Stimulated activated CD4-positive, alpha-beta T cell treated with anti-CD3 and anti-CD28 coated beads, TNF-alpha, amount 100 ng/mL, for 4 hours (primary cell): ENCODE data around the gene TNFRSF8.

Experiments
- DNase-seq, 3 experiments: peaks; one replicate each; pipeline ENCODE4 v3.0.0-alpha.2; 2020; ENCODE audit warnings: low read depth in 3 of 3

The TNFRSF8 gene

GRCh38 chr1:12188657-12189327, 125.7 kb downstream of the TNFRSF8 start:
- no peak for DNase-seq

GRCh38 chr1:12189328-12189682, 126.2 kb downstream of the TNFRSF8 start:
- no peak for DNase-seq

- no peak for DNase-seq
These were observed 128.3 kb downstream of the TNFRSF8 start for GRCh38 chr1:12191242-12192032.
